Measurements from ENCODE around the gene DLGAP1.

DNA sequence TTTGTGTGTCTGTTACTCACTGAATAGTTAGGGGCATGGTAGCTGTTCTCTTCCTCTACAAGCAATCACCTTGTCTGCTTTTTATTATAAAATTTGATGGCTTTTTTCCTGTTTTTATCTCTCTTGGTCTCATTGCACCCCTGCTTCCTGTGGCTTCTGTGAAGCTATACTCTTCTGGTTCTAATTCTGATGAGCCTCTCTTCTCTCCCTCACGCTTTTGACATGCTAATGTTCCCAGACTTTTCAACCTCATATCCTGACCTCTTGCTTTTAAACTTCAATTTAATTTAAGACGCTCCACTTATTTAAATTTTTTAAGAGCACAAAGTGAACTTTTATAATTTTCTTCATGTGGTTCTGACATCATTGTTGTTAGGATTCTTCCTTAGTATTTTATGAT lies 361.4 kb downstream of the DLGAP1 start:
- TF ChIP-seq POLR2AphosphoS5 (IDR thresholded peaks at IDR 0.05) (no peak), EP300 (IDR thresholded peaks at IDR 0.05) (no peak), POLR2A (IDR thresholded peaks at IDR 0.05) (no peak)
- TF ChIP-seq, protein P1, sequence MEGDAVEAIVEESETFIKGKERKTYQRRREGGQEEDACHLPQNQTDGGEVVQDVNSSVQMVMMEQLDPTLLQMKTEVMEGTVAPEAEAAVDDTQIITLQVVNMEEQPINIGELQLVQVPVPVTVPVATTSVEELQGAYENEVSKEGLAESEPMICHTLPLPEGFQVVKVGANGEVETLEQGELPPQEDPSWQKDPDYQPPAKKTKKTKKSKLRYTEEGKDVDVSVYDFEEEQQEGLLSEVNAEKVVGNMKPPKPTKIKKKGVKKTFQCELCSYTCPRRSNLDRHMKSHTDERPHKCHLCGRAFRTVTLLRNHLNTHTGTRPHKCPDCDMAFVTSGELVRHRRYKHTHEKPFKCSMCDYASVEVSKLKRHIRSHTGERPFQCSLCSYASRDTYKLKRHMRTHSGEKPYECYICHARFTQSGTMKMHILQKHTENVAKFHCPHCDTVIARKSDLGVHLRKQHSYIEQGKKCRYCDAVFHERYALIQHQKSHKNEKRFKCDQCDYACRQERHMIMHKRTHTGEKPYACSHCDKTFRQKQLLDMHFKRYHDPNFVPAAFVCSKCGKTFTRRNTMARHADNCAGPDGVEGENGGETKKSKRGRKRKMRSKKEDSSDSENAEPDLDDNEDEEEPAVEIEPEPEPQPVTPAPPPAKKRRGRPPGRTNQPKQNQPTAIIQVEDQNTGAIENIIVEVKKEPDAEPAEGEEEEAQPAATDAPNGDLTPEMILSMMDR (IDR thresholded peaks at IDR 0.05) = no peak
